ENCODE results near the gene TSPAN2.
"Not testable (repeated sequence)": the region's sequence is repeated elsewhere in the genome, so short reads cannot be mapped to it uniquely, and the experiment has no call there.

Gene TSPAN2

GRCh38 chr1:115035652-115036051 lies 53.7 kb downstream of the TSPAN2 start:
- DNase-seq, result no peak

GRCh38 chr1:115031595-115031994 lies 57.7 kb downstream of the TSPAN2 start:
- no peak for DNase-seq

GRCh38 chr1:115029526-115029925 lies 59.8 kb downstream of the TSPAN2 start, which contains the start of gene TSHB:
Gene TSHB, plus strand, starts transcription at chr1:115029826. Its CDS starts 3,537 bp downstream, at chr1:115033363.
- no peak for DNase-seq

GRCh38 chr1:115023593-115023992 lies 65.7 kb downstream of the TSPAN2 start:
- DNase-seq, result no peak

- no peak for DNase-seq
Observed at GRCh38 chr1:115021145-115021544, 68.2 kb downstream of the TSPAN2 start.

- not testable (repeated sequence) for DNase-seq
Observed at GRCh38 chr1:115019549-115019948, 69.8 kb downstream of the TSPAN2 start.

GRCh38 chr1:115013792-115014191 lies 75.5 kb downstream of the TSPAN2 start:
- no peak for DNase-seq

GRCh38 chr1:115012434-115012833 lies 76.9 kb downstream of the TSPAN2 start:
- no peak for DNase-seq

- no peak for DNase-seq
Observed at GRCh38 chr1:115012006-115012405, 77.3 kb downstream of the TSPAN2 start.

GRCh38 chr1:115006191-115006590 lies 83.1 kb downstream of the TSPAN2 start:
- DNase-seq, result no peak

Data from fibroblast of skin of abdomen (primary cell).